ENCODE results near the gene PRR9.
"Not testable (repeated sequence)": the region's sequence is repeated elsewhere in the genome, so short reads cannot be mapped to it uniquely, and the experiment has no call there.

Gene PRR9, protein sequence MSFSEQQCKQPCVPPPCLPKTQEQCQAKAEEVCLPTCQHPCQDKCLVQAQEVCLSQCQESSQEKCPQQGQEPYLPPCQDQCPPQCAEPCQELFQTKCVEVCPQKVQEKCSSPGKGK

DNA sequence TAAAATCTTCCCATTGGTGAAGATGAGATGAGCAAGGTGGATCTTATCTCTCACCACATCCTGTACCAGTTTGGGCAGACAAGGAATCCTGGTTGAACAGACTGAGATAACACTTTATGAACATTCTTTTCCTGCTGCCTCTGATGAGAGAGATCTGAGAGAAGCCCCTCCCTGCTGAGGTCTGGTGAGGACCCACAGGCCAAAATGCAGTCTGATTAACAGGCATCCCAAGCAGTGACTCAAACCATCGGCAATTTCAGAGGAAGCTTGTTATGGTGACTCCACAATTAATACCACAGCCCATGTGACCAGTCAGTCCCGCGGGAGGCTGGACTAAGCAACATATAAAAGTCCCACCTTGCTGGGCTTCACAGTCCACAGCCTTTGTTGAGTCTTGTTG, at the start of gene PRR9:
Gene PRR9, plus strand, starts transcription at position 373 of the 400 bp plus-strand sequence. CDS start 561 bp downstream, outside the sequence.
- DNase-seq, result no peak

DNA sequence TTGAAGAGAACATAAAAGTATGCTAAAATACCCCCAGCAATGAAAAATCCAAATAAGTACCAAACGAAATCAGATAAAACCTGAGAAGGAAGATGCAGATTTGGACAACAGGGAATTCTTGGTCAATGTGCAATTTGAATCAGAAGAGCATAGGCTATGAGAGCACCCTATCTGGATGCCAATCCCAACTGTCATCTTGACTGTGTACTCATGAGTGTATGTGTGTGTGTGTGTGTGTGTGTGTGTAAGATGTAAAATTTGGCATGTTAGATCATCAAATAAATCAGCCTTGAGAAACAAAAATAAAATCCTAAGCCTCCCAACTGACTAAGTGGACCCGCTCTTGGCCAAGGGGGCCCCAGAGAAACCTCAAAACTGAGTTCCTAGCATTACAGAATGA, 48.7 kb upstream of the PRR9 start:
- no peak for DNase-seq

DNA sequence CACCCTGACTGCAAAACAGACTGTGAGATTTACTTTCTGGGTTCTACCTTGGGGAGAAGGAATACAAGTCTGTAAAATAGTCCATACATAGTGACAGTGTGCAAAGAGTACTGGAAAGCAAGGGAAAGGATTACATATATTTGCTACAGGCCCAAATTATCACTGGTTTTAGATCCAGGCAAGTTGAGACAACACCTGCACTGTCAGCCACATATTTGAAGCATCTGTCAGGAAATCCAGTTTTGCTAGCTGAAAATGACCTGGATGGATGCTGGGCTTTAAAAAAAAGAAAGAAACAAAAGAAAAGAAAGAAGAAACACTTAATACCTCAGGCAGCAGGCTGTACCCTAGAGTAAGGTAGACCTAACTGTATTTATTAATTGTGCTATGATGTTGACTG, 42.8 kb upstream of the PRR9 start:
- DNase-seq, result no peak

DNA sequence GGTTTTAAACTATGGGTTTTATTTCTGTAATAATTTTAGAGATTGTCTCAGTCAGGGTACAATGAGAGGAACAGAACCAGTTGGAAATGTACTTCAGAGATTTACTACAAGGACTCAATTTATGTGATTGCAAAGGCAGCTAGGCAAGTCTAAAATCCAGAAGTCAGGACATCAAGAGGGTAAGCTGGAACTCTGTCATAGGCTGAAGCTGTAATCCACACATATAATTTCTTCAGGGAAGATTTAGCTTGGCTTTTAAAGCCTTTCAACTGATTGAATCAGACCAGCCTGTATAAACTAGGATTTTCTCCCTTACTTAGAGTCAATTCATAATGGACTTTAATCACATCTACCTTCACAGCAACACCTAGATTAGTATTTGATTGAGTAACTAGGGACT, 38.5 kb upstream of the PRR9 start:
- DNase-seq, result no peak

DNA sequence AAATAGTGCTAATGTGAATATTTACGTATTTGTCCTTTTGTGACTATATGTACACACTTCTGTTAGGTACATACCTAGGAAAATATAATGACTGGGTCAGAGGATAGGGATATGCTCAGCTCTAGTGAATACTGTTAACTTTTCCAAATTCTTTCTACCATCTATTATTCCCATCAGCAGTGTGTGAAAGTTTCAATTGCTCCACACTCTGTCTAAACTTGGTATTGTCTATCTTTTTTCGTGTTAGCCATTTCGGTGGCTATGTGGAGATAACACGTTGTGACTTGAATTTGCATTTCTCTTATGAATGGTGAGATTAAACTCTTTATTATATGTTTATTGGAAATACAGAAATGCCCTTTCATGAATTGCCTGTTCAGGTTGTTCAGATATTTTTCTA, 36.8 kb upstream of the PRR9 start:
- no peak for DNase-seq

DNA sequence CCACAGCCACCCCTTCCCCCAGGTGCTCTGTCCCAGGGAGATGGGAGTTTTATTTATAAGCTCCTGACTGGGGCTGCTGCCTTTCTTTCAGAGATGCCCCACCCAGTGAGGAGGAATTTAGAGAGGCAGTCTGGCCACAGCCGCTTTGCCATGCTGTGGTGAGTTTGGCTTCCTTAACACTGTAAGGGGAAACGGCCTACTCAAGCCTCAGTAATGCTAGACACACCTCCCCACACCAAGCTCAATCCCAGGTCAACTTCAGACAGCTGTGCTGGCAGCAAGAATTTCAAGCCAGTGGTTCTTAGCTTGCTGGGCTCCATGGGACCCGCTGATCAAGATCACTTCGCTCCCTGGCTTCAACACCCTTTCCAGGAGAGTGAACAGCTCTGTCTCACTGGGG, 29.1 kb upstream of the PRR9 start:
- not testable (repeated sequence) for DNase-seq

DNA sequence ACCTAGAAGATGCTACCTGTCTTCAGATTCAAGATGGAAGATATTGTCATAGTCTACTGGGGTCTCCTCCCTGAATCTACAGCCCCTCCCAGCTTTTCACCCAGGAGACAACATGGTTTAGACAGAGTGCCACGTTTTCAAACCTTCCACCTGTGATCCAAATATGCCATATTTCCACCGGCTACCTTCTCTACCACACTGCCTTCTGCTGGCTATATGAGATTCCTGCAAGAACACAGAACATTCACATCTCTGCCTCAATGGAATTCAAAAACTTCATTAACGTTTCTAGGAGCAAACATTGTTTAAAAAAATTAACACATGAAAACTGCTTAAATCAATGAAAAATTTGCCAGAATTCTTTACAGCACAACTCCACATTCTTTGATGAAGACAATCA, 27.0 kb upstream of the PRR9 start:
- no peak for DNase-seq

DNA sequence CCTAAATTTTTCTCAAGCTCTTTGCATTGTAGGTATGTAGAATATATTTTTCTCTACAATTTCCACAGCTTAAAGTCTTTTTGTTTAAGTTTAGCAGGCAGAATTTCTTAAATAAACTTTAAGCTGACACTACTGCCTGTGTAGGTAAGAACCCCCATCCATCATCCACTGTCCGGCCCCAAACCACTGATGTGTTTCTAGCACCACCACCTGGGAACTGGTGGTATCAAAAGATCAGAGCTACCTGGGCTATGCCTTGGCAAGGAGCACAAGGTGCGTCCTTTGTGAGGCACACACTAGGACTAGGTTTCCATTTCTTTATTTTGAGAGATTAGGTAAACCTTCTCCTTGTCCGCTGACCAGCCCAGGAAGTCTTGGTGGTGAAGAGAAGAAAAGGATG, 24.7 kb upstream of the PRR9 start:
- DNase-seq, result no peak

DNA sequence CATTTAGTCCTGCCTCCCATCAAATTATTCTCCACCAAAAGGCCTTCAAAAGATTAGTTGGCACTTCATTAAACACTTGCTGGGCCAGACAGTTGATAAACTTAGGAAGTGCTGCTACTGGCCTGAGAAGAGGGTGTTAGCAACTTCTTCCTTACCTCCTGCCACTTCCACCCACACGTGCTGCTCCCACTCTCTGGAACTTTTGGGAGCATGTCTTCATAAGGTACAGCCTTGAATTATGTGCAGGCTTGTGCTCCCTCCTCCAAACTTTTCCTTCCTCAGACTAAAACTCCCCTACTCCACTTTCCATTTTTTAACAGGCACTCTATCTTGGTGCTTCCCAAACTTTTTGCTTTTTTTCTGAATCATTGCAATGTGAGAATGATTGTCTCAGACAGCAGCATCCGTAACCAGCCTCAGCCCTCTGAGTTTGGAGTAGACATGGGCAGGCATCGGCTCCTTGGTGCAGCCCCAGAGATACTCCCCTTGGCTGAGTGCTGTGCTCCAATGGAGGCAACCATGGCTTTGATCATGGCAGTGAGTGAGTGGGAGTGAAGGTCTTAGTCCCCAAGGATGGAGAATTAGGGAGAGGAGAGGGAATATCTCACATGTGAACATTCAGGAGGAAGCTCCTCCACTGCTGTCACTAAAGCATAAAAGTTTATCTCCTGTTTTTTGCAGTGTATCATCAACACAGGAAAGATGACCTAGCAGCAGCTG, 22.9 kb upstream of the PRR9 start:
- DNase-seq, result no peak

DNA sequence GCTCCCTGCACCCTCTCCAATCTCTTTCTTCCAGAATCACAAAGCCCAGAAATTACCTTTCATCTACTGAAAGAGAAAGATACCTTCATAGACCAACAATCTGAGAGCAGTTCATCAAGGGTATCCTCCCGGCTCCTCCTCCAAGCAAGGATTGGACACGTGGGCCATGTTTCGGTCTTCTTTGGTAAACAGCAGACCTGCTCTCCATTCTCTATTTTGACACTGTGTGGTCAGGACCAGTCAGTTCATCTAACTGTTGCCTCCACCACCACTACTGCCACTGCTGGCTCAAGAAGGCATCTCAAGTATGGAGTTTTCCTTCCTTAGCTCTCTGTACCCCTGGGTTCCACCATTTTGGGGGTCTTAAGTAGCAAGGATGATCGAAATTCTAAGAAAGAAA, 22.2 kb upstream of the PRR9 start:
- DNase-seq, result no peak

DNA sequence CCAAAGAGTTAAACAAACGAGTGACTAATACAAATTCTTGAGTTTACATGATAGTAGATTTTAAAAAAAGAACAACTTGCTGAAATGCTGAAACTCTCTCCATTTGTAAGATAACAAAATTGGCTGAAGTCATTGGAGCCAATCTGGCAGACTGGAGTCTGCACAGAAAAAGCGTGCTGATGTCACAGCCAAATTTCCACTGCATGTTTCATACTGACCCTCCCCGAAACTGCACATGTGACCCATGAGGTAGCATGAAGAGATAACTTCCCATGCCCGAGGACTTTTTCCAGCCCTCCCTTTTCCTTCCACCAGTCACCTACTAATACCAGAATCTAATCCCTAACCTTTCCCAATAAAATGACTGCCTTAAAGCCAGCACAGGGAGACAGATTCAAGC, 15.4 kb upstream of the PRR9 start:
- DNase-seq, result no peak

DNA sequence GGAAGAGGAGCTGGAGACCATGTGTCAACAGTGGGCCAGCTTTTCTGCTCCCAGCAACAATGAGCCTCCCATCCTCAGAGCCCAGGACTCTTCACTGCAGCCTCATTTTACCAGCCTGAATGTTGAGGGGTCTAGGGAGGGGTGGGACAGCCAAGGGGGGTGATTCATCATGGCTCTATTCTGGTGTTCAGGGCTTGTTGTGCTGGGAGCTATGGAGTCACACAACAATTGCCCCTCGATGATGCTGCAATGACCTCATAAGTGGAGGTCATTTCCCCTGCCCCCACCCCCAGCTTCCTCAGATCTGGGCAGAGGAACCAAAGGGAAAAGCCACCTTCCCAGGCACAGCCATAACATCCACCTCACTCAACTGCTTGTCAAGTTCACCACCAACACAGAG, 14.3 kb upstream of the PRR9 start, which contains the start of gene LELP1:
Gene LELP1, plus strand, starts transcription at position 301 of the 400 bp plus-strand sequence. CDS start 1,278 bp downstream, outside the sequence.
- no peak for DNase-seq

DNA sequence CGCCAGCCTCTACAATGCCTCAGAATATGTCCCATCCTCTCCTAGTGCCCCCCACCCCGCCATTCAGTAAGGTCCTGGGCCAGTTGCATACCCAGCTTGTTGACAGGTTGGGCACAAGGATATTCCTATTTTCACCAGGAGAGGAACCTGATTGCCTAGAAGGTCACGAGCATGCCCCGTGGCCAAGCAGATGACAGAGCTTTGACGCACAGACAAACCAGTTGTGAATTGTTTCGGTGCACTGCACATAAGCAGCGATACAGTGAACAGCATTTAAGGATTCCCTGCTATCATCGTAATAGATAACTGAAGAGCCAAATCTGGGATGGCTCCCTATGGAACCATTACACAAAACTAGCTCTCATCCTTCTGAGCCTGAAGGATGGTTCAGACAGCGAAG, 10.8 kb upstream of the PRR9 start:
- DNase-seq, result no peak

DNA sequence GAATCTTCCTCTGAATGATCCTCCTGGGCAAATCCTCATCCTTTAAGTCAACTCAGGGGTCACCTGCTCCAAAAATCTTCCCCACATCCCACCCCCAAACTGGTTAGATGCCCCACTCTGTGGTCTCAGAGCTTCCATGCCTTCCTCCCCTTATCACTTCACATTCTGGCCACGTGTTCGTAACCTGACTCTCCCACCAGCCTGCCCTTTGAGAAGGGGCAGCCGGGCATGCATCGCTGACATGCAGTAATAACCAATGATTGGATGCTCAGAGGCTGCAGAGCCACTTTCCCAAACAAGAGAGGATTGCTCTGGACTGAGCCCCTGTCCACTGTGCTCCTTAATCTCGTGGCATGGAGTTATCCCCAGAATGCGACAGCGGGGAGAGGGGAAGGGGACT, 7.2 kb upstream of the PRR9 start:
- no peak for DNase-seq

DNA sequence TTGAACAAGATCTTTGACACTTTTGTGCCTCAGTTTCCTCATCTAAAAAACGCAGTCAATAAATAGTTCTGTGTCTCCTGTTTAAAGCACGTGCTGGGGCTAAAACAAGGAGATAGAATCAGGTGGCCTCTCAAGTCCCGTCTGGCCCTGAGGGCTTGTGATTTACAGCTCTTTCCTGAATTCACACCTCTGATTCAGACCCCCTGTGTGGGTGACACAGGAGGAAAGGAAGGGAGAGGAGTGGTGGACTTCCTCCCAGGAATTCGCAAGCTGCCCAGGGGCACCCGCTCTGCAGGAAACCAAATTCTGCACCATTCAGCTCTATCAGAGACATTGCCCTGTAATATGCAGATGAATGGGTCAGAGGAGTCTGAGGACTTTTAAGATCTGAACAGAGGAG, 5.2 kb upstream of the PRR9 start:
- no peak for DNase-seq

DNA sequence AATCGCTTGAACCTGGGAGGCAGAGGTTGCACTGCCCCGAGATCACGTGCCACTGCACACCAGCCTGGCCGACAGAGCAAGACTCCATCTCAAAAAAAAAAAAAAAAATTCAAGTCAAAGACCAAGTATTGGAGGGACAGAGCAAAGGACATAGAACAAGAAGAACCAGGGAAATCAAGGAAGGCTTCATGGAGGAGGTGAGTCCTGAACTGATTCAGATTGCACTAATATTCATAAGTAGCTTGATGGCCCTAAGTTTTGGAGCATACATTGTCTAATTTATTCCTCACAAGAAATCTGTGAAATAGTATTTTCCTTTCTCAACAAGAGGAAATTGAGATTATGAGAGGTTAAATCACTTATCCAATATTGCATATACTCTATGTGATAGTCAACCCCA, 3.9 kb upstream of the PRR9 start:
- no peak for DNase-seq

DNA sequence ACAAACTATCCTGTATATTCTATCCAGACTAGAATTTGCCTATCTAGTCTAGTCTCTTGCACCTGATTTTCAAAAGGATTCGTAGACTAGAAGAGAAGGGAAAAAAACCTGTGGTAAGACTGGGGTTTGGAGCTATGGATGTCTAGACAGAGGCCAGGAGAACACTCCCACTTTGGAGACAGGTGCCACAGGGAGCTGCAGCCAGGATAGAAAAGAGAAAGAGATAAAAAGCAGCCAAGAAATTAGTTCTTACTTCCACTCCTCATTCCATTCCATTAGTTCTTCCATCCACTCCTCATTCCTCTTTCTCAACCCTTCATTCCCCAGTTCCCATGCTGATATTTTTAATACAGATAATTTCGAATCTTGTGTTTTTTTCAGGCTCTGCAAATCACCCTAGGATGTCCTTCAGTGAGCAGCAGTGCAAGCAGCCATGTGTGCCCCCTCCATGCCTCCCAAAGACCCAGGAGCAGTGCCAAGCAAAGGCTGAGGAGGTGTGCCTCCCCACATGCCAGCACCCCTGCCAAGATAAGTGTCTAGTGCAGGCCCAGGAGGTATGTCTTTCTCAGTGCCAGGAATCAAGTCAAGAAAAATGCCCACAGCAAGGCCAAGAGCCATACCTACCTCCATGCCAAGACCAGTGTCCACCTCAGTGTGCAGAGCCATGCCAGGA, 496 bp downstream of the PRR9 start:
- no peak for DNase-seq

DNA sequence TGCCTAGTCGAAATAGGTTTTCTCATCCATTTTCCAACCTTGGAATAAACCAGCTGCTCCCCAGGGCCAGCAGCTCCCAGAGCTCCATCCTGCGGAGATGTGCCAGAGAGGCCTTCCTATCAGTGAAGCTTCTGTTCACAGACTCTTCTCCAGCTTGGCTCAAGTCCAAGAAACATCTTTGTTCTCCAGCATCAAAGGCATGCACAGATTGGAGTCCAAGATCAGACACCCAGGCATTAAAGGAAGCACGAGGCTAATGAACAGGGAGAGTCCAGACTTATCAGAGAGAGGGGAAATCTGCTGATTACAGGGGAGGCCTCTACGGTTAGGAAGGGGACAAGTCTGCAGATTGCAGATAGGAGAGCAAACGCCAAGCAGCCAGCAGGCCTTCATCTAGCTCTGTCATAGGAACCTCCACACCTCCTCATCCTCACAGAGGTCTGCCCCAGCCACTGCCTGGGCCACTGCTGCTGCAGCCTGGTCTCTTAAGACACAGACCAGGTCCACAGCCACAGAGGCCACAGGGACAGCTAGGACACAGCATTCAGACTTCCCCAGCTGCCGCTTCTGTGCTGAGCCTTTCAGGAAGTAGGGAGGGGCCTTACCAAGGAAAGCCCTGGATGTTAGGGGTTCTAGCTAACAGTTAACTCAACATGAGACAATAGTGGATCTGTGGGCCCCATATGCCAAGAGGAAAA, 3.4 kb downstream of the PRR9 start:
- DNase-seq, result no peak

DNA sequence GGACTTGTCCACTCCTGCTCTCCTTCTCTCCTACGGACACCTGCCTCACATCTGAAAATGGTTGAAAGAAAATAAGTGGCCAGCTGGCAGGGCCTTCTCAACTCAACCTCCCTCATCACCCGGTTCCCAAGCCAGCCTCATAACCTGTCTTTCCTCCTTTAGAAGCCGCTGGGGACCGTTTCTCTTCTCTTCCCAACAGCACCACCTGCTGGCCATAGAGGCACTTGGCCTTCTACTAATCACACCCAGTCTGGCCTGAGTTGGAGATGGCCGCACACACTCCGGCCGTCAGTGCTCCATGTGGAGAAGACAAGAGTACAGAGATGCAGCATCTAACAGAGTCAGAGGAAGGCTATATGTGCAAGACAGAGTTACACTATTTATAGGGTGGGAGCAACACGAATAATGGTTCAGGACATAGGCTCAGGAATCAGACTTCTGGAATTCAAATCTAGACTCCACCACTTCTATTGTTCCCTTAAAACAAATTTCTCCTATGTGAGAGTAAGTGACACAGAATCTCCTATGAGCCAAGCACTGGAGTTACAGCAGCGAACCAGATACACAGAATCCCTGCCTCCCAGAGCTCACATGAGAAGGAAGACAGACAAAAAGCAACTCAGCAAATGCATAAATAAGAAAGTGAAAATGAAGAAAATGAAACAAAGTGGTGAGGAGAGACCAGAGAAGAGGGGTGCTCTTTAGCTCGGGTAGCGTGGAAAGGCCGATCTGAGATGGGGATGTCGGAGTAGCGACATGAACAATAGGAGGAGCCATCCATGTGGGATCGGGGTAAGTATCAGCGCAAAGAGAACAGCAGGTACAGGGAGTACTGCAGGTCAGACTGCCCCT, 5.9 kb downstream of the PRR9 start:
- DNase-seq, result not testable (repeated sequence)

DNA sequence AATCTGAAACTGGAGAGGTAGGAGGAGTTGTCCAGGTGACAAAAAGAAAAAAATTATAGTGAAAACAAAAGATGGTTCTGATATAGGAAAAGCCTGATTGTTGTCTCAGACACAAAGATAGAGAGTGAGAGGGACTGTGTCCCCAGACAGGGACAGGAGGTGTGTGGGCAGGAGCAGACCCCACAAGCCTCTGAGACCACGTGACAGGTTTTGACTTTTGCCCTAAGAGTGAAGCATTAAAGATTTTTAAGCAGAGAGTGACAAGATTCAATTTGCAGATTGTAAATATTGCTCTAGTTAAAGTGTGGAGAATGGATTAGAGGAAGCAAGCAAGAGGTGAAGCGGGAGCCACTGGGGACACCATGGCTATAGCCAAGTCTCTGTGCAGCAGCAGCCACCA, 10.4 kb downstream of the PRR9 start:
- DNase-seq, result no peak

DNA sequence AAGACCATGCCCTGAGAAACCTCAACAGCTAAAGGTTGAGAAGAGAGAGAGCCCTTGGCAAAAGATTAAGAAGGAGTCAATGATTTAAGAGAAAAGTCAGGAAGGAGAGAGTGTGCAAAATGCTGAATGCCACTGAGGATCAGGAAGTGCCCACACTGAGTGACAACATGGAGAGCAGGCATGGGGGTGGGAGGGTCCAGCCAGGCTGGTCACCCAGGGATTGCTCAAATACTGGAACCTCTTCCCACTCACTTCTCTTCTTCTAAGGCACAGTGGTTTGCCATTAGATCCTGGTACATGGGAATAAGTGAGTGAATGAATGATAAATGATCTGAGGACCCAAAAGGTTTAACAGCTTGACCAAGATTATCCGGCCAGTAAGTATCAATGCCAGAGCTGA, 11.1 kb downstream of the PRR9 start:
- DNase-seq, result no peak

DNA sequence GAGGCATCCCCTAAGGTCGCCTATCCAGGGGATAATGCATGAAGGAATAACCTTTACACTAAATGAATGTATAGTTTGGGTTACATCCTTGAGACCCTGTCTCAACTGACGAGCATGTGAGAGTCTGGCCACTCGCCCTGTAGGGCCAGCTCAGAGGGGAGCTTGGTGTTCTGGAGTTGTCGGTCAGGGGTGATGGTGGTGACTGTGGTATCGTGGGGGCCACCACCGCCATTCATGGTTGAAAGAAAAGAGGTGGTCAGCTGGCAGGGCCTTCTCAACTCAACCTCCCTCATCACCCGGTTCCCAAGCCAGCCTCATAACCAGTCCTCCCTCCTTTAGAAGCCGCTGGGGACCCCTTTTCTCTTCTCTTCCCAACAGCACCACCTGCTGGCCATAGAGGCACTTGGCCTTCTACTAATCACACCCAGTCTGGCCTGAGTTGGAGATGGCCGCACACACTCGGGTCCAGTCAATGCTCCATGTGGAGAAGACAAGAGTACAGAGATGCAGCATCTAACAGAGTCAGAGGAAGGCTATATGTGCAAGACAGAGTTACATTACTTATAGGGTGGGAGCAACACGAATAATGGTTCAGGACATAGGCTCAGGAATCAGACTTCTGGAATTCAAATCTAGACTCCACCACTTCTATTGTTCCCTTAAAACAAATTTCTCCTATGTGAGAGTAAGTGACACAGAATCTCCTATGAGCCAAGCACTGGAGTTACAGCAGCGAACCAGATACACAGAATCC, 11.9 kb downstream of the PRR9 start:
- DNase-seq, result not testable (repeated sequence)

All from GF-D8 (cell line).